ENCODE data around the gene EIF4G3.

The EIF4G3 gene

DNA sequence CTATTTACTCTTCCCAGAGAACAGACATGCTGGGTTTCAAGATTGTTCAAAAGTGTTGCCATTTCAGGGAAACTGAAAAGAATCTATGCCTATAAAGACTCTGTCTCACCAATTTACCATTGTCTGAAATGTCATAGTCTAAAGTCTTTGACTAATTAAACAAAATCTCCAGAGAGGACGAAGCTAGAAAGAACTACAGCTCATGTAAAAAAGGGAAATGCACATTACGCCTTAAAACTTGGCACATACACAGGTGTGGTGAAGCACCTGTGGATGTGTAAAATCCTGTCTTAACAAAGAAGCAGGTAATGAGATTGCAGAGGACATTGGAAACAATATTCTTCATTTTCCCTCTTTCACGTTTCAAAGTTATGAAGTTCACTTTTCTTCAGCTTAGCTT, 130.6 kb downstream of the EIF4G3 start:
- TF ChIP-seq, protein P1, sequence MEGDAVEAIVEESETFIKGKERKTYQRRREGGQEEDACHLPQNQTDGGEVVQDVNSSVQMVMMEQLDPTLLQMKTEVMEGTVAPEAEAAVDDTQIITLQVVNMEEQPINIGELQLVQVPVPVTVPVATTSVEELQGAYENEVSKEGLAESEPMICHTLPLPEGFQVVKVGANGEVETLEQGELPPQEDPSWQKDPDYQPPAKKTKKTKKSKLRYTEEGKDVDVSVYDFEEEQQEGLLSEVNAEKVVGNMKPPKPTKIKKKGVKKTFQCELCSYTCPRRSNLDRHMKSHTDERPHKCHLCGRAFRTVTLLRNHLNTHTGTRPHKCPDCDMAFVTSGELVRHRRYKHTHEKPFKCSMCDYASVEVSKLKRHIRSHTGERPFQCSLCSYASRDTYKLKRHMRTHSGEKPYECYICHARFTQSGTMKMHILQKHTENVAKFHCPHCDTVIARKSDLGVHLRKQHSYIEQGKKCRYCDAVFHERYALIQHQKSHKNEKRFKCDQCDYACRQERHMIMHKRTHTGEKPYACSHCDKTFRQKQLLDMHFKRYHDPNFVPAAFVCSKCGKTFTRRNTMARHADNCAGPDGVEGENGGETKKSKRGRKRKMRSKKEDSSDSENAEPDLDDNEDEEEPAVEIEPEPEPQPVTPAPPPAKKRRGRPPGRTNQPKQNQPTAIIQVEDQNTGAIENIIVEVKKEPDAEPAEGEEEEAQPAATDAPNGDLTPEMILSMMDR (IDR thresholded peaks at IDR 0.05; ENCODE audit: borderline replicate concordance, insufficient read depth, low read depth, low read length): no peak
- no peak overlapping the region for H3K4me3 ChIP-seq (ENCODE audit: low read depth, low read length)

DNA sequence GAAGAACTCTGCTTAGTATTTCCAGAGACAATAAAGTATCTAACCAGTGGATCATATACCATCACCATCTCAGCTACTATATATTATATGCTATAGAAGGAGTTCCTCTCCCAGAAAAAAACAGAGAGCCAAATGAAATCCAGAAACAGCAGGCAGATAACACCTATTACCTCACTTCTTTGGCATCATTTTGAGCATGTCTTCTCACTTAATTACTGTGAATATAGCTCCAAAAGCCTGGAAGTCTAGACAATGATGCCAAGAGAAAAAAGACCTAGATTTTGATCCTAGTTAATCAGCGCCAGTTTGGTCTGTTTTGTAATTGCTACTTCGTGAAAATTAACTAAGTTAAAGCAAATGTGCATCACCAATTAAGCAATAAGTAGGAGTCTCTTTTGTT, 131.3 kb downstream of the EIF4G3 start:
- TF ChIP-seq, protein P1 (IDR thresholded peaks at IDR 0.05; ENCODE audit: borderline replicate concordance, insufficient read depth, low read depth, low read length): no peak

DNA sequence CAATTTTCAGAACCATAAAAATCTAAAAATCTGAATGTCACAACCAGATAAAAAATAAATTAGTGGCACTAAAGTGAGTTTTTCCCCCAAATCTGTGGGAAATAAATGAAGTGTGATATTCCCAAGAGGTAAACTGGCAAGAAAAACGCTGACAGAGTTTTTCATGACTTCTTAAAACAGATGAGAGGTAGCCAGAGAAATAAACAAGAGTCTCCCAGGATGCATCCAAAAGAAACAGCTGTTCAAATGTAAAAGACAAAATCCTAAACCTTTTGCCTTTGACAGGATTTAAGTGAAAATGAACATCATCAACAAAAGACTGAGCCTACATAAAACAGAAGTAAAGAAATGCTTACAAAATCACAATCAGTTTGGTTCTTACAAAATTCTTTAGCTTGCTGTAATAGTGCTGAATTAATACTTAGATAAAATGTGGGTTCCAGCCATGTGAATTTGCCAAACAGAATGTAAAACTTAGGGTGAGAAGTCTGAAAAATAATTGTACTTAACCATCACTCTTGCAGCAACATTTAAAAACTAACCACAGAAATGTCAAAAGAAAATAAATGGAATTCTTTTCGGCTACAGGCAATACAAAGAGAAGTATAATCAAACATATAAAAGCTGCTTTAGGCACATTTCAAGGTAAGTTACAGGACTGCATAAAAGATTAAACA, 133.6 kb downstream of the EIF4G3 start:
- H3K4me3 ChIP-seq (ENCODE audit: low read depth, low read length): no peak overlapping the region
- TF ChIP-seq, protein P1 (IDR thresholded peaks at IDR 0.05; ENCODE audit: borderline replicate concordance, insufficient read depth, low read depth, low read length): no peak

More for the DNA sequence above, 131.3 kb downstream of the EIF4G3 start:
- no peak overlapping the region for H3K4me3 ChIP-seq (ENCODE audit: low read depth, low read length)

DNA sequence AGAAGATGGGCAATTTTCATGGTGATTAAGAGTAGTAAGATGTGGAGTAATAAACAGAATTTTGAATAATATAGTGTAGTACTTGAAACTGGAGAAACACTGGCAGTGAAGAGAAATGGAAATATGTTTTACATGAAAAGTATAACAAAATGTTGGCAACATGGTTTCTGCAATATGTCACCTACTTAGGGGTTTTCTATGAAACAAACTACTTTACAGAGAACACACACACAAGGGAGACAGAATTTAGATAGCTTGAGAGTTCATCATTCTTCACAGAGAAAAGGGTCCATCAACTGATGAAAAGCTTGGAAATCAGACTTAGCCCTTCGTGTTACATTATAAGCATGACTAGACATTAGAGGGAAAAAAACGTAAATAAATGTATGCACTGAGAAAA, 135.2 kb downstream of the EIF4G3 start:
- TF ChIP-seq, protein P1 (IDR thresholded peaks at IDR 0.05; ENCODE audit: borderline replicate concordance, insufficient read depth, low read depth, low read length): no peak

DNA sequence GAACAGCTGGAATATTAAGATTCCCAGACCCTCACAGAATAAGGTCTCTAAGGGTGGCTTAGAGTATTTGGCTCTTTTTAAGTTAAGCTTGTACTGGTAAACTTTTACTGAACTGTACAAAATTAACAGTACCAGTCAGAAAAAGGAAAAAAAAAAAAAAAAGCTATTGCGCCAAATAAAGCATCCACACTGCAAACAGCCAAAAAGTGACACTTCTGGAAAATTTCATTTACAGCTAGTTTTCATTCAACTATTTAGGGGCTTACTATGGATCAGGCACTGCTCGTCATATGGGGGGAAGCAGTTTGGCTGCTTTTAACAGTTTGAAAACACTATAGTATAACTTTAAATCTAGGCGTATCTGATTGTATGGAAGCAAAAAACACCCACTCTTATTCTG, 139.6 kb downstream of the EIF4G3 start:
- TF ChIP-seq, protein P1 (IDR thresholded peaks at IDR 0.05; ENCODE audit: borderline replicate concordance, insufficient read depth, low read depth, low read length): no peak
- no peak overlapping the region for H3K4me3 ChIP-seq (ENCODE audit: low read depth, low read length)

More for the DNA sequence above, 135.2 kb downstream of the EIF4G3 start:
- no peak overlapping the region for H3K4me3 ChIP-seq (ENCODE audit: low read depth, low read length)

DNA sequence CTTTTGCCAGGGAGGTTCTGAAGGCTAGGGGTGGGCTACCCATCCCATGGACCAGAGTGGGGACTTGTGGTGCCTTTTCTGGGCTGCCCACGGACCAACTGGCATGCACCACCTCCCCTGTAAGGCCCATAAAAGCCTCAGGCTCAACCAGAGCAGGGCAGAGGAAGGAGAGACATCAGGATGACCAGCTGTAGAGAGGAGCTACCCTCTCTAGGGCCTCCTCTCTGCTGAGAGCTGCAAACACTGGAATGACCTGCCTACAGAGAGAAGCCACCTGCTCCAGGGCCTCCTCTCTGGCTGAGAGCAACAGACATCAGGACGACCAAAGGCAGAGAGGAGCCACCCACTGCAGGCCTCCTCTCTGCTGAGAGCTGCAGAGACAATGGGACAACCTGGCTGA, 140.9 kb downstream of the EIF4G3 start:
- H3K4me3 ChIP-seq (ENCODE audit: low read depth, low read length): no peak overlapping the region
- TF ChIP-seq, protein P1 (IDR thresholded peaks at IDR 0.05; ENCODE audit: borderline replicate concordance, insufficient read depth, low read depth, low read length): no peak
